ENCODE measurements around the gene PTPRO. TPM values are rescaled to one million over a fixed set of nuclear protein-coding genes. Genes with fewer than 3 reads are reported as not detected.
"Not testable (repeated sequence)": the region's sequence is repeated elsewhere in the genome, so short reads cannot be mapped to it uniquely, and the experiment has no call there.

Gene PTPRO
- polyA plus RNA-seq, 1 donor = 1.6 TPM

- H3K4me1 ChIP-seq (ENCODE audit: control insufficient read depth, insufficient read depth, low read length) = no peaks in the 10 kb centered on the region
- no peaks in the 10 kb centered on the region for H3K27me3 ChIP-seq (ENCODE audit: control insufficient read depth, insufficient read depth, low read length)
- DNase-seq = no peak
- H3K36me3 ChIP-seq (ENCODE audit: control insufficient read depth, insufficient read depth, low read length) = no peaks in the 10 kb centered on the region
- H3K4me3 ChIP-seq (ENCODE audit: low read length) = no peak overlapping the region
- WGBS (ENCODE audit: insufficient coverage, low lambda C conversion rate) = 100% methylated on average over 1 of the region's 1 CpG
- H3K27ac ChIP-seq (ENCODE audit: low read length) = no peak overlapping the region
- peaks cover 2% of the 10 kb centered on the region for H3K9me3 ChIP-seq (ENCODE audit: control insufficient read depth, low read depth, low read length)
Observed at GRCh38 chr12:15608941-15609340, 286.6 kb downstream of the PTPRO start.

- WGBS (ENCODE audit: insufficient coverage, low lambda C conversion rate) = no CpG with 5 or more reads among the region's 1 CpG
- DNase-seq = no peak
- no peak overlapping the region for H3K27ac ChIP-seq (ENCODE audit: low read length)
- no peaks in the 10 kb centered on the region for H3K27me3 ChIP-seq (ENCODE audit: control insufficient read depth, insufficient read depth, low read length)
- H3K9me3 ChIP-seq (ENCODE audit: control insufficient read depth, low read depth, low read length) = peaks cover 9% of the 10 kb centered on the region
- no peaks in the 10 kb centered on the region for H3K4me1 ChIP-seq (ENCODE audit: control insufficient read depth, insufficient read depth, low read length)
- H3K4me3 ChIP-seq (ENCODE audit: low read length) = no peak overlapping the region
- peaks cover 9% of the 10 kb centered on the region for H3K36me3 ChIP-seq (ENCODE audit: control insufficient read depth, insufficient read depth, low read length)
Observed at GRCh38 chr12:15613981-15614380, 291.7 kb downstream of the PTPRO start.

GRCh38 chr12:15616495-15616894 is 294.2 kb downstream of the PTPRO start:
- WGBS (ENCODE audit: insufficient coverage, low lambda C conversion rate) = no CpG with 5 or more reads among the region's 8 CpGs
- not testable (repeated sequence) for H3K9me3 ChIP-seq (ENCODE audit: control insufficient read depth, low read depth, low read length); DNase-seq; H3K27me3 ChIP-seq (ENCODE audit: control insufficient read depth, insufficient read depth, low read length); H3K4me1 ChIP-seq (ENCODE audit: control insufficient read depth, insufficient read depth, low read length); H3K27ac ChIP-seq (ENCODE audit: low read length); H3K4me3 ChIP-seq (ENCODE audit: low read length)
- peaks cover 18% of the 10 kb centered on the region for H3K36me3 ChIP-seq (ENCODE audit: control insufficient read depth, insufficient read depth, low read length)

GRCh38 chr12:15620741-15621539 is 298.6 kb downstream of the PTPRO start:
- Histone ChIP-seq H3K4me1 (ENCODE audit: control insufficient read depth, insufficient read depth, low read length) (no peaks in the 10 kb centered on the region), H3K27ac (ENCODE audit: low read length) (no peak overlapping the region), H3K36me3 (ENCODE audit: control insufficient read depth, insufficient read depth, low read length) (peaks cover 42% of the 10 kb centered on the region), H3K27me3 (ENCODE audit: control insufficient read depth, insufficient read depth, low read length) (no peaks in the 10 kb centered on the region), H3K4me3 (ENCODE audit: low read length) (no peak overlapping the region), H3K9me3 (ENCODE audit: control insufficient read depth, low read depth, low read length) (peaks cover 7% of the 10 kb centered on the region)
- DNase-seq = no peak
- WGBS (ENCODE audit: insufficient coverage, low lambda C conversion rate) = no CpG with 5 or more reads among the region's 4 CpGs

GRCh38 chr12:15625075-15625474 is 302.8 kb downstream of the PTPRO start:
- Histone ChIP-seq H3K27ac (ENCODE audit: low read length) (no peak overlapping the region), H3K27me3 (ENCODE audit: control insufficient read depth, insufficient read depth, low read length) (no peaks in the 10 kb centered on the region), H3K36me3 (ENCODE audit: control insufficient read depth, insufficient read depth, low read length) (peaks cover 30% of the 10 kb centered on the region), H3K4me1 (ENCODE audit: control insufficient read depth, insufficient read depth, low read length) (peaks cover 4% of the 10 kb centered on the region), H3K4me3 (ENCODE audit: low read length) (no peak overlapping the region), H3K9me3 (ENCODE audit: control insufficient read depth, low read depth, low read length) (no peaks in the 10 kb centered on the region)
- WGBS (ENCODE audit: insufficient coverage, low lambda C conversion rate) = 100% methylated on average over 2 of the region's 2 CpGs
- no peak for DNase-seq

GRCh38 chr12:15627995-15628945 is 306.0 kb downstream of the PTPRO start:
- H3K27ac ChIP-seq (ENCODE audit: low read length) = peak overlapping the region; percentile 80
- WGBS (ENCODE audit: insufficient coverage, low lambda C conversion rate) = 93% methylated on average over 2 of the region's 4 CpGs

GRCh38 chr12:15629108-15629507 is 306.8 kb downstream of the PTPRO start:
- DNase-seq = peak; percentile 67 to 85
- peaks cover 27% of the 10 kb centered on the region for H3K36me3 ChIP-seq (ENCODE audit: control insufficient read depth, insufficient read depth, low read length)
- no CpG with 5 or more reads among the region's 5 CpGs for WGBS (ENCODE audit: insufficient coverage, low lambda C conversion rate)

More at GRCh38 chr12:15627995-15628945, 306.0 kb downstream of the PTPRO start:
- Histone ChIP-seq H3K9me3 (ENCODE audit: control insufficient read depth, low read depth, low read length) (no peaks in the 10 kb centered on the region), H3K36me3 (ENCODE audit: control insufficient read depth, insufficient read depth, low read length) (peaks cover 29% of the 10 kb centered on the region), H3K4me3 (ENCODE audit: low read length) (no peak overlapping the region), H3K27me3 (ENCODE audit: control insufficient read depth, insufficient read depth, low read length) (no peaks in the 10 kb centered on the region), H3K4me1 (ENCODE audit: control insufficient read depth, insufficient read depth, low read length) (peaks cover 5% of the 10 kb centered on the region)
- DNase-seq = peak in 1 of 2 donors; percentile 11

GRCh38 chr12:15629761-15630160 is 307.5 kb downstream of the PTPRO start:
- Histone ChIP-seq H3K27me3 (ENCODE audit: control insufficient read depth, insufficient read depth, low read length) (no peaks in the 10 kb centered on the region), H3K36me3 (ENCODE audit: control insufficient read depth, insufficient read depth, low read length) (peaks cover 21% of the 10 kb centered on the region), H3K4me1 (ENCODE audit: control insufficient read depth, insufficient read depth, low read length) (peaks cover 5% of the 10 kb centered on the region), H3K4me3 (ENCODE audit: low read length) (no peak overlapping the region), H3K27ac (ENCODE audit: low read length) (peak overlapping the region; percentile 80), H3K9me3 (ENCODE audit: control insufficient read depth, low read depth, low read length) (no peaks in the 10 kb centered on the region)
- WGBS (ENCODE audit: insufficient coverage, low lambda C conversion rate) = 88% methylated on average over 2 of the region's 3 CpGs
- no peak for DNase-seq

More at GRCh38 chr12:15629108-15629507, 306.8 kb downstream of the PTPRO start:
- Histone ChIP-seq H3K27me3 (ENCODE audit: control insufficient read depth, insufficient read depth, low read length) (no peaks in the 10 kb centered on the region), H3K9me3 (ENCODE audit: control insufficient read depth, low read depth, low read length) (no peaks in the 10 kb centered on the region), H3K27ac (ENCODE audit: low read length) (peak overlapping the region; percentile 80), H3K4me3 (ENCODE audit: low read length) (no peak overlapping the region), H3K4me1 (ENCODE audit: control insufficient read depth, insufficient read depth, low read length) (peaks cover 5% of the 10 kb centered on the region)

GRCh38 chr12:15631007-15631715 is 308.9 kb downstream of the PTPRO start:
- DNase-seq = peak in 1 of 2 donors; percentile 28
- H3K36me3 ChIP-seq (ENCODE audit: control insufficient read depth, insufficient read depth, low read length) = peaks cover 15% of the 10 kb centered on the region
- no peaks in the 10 kb centered on the region for H3K9me3 ChIP-seq (ENCODE audit: control insufficient read depth, low read depth, low read length)
- no peaks in the 10 kb centered on the region for H3K27me3 ChIP-seq (ENCODE audit: control insufficient read depth, insufficient read depth, low read length)
- H3K27ac ChIP-seq (ENCODE audit: low read length) = no peak overlapping the region
- 80% methylated on average over 2 of the region's 6 CpGs for WGBS (ENCODE audit: insufficient coverage, low lambda C conversion rate)
- no peak overlapping the region for H3K4me3 ChIP-seq (ENCODE audit: low read length)
- peaks cover 5% of the 10 kb centered on the region for H3K4me1 ChIP-seq (ENCODE audit: control insufficient read depth, insufficient read depth, low read length)

- DNase-seq = no peak
- H3K36me3 ChIP-seq (ENCODE audit: control insufficient read depth, insufficient read depth, low read length) = peaks cover 18% of the 10 kb centered on the region
- H3K9me3 ChIP-seq (ENCODE audit: control insufficient read depth, low read depth, low read length) = no peaks in the 10 kb centered on the region
- no peak overlapping the region for H3K4me3 ChIP-seq (ENCODE audit: low read length)
- no peak overlapping the region for H3K27ac ChIP-seq (ENCODE audit: low read length)
- peaks cover 5% of the 10 kb centered on the region for H3K4me1 ChIP-seq (ENCODE audit: control insufficient read depth, insufficient read depth, low read length)
- no peaks in the 10 kb centered on the region for H3K27me3 ChIP-seq (ENCODE audit: control insufficient read depth, insufficient read depth, low read length)
- WGBS (ENCODE audit: insufficient coverage, low lambda C conversion rate) = 91% methylated on average over 4 of the region's 4 CpGs
Observed at GRCh38 chr12:15632708-15633107, 310.4 kb downstream of the PTPRO start.

Measured in large intestine (tissue), 3 donors.